ENCODE measurements around the gene BRD9. TPM values are rescaled to one million over a fixed set of nuclear protein-coding genes. Genes with fewer than 3 reads are reported as not detected.

Gene BRD9
- total and polyA plus RNA-seq, 5 donors = 17.1 to 41.3 (median 32.8) TPM

DNA sequence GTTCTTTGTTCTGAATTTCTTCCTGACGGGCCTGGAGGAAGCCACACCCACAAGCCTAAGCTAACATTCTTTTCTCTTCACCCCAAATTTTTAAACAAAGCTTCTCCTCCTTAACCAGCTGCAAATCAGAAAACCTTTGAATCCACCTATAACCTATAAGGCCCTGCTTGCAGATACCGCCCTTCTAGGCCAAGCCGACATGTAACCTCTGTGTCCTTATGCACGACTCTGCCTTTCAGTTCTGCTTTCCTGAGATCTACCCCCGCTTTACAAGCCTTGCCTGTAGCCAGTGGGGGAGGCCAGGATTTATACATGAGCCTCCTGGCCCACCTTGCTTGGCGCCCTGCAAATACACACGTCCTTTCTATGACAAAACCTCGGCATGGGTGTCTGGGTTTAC, 19.3 kb downstream of the BRD9 start:
- Histone ChIP-seq H3K4me1 (ENCODE audit: control insufficient read depth, insufficient read depth, low read length) (no peaks in the 10 kb centered on the region), H3K27me3 (ENCODE audit: control insufficient read depth, insufficient read depth) (no peaks in the 10 kb centered on the region), H3K4me3 (ENCODE audit: low read length) (no peak overlapping the region), H3K9me3 (ENCODE audit: control insufficient read depth, low read length) (no peaks in the 10 kb centered on the region), H3K27ac (ENCODE audit: low read length) (no peak overlapping the region)
- ATAC-seq (peak in 1 of 2 donors; percentile 21), DNase-seq (peak in 1 of 3 donors; percentile 5)
- intact Hi-C loops (cut with DNase I) = no loop called here
- WGBS = 72% methylated on average over 8 of the region's 8 CpGs

DNA sequence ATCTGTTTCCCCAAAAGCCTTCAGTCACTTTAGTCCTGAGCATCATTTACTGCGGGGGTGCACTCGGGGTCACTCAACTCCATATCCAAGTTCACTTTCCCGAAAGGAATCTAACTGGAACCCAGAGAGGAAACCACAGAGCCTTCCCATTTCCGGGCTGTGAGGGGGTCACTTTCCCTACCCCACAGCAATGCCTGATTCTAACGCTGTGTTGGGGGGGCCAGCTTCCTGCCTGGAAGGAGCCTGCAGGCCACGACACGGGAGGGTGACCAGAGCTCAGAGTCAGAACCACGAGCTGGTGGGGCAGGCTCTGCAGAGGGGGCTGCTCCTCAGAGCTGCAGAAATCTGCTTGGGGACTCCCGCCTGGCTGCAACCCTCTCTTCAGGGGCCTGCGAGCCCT, 20.3 kb downstream of the BRD9 start:
- DNase-seq = peak; percentile 20 to 63 (median 60)
- WGBS = 70% methylated on average over 10 of the region's 10 CpGs
- H3K27ac ChIP-seq (ENCODE audit: low read length) = no peak overlapping the region
- H3K27me3 ChIP-seq (ENCODE audit: control insufficient read depth, insufficient read depth) = no peaks in the 10 kb centered on the region
- intact Hi-C loops (cut with DNase I) = no loop called here
- no peak overlapping the region for H3K4me3 ChIP-seq (ENCODE audit: low read length)
- no peaks in the 10 kb centered on the region for H3K9me3 ChIP-seq (ENCODE audit: control insufficient read depth, low read length)
- ATAC-seq = peak; percentile 53 to 61
- no peaks in the 10 kb centered on the region for H3K4me1 ChIP-seq (ENCODE audit: control insufficient read depth, insufficient read depth, low read length)

DNA sequence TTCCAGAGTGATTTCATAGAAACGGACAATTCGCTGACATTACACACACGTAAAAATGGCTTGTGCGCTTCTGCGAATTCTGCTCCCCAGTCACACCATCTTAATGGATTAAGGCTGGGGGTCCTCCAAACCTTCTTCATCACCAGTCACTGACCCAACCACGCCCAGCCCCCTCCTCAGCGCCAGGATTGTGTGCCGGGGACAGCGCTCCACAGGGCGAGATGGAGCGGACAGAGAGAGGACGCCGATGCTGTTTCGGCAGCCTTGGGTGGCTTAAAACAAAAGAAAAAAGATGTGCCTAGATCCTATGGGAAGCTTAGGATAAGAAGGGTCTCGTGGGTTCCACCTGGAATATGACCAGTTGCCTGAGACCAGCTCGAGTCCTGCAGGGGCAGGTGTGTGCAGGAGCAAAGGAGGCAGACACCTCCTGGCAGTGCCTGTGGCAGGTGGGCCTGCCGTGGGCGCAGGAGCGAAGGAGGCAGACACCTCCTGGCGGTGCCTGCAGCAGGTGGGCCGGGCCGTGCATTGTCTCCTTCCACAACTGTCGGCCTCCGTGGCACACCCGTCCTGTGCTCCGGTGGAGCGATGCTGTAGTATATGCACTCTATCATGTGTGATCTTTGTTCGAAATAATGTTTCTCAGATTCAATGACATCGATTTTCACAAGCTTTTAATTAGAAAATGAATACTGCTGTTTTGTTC, 20.9 kb downstream of the BRD9 start:
- H3K4me1 ChIP-seq (ENCODE audit: control insufficient read depth, insufficient read depth, low read length) = no peaks in the 10 kb centered on the region
- H3K4me3 ChIP-seq (ENCODE audit: low read length) = no peak overlapping the region
- ATAC-seq = no peak
- DNase-seq = peak in 2 of 3 donors; percentile 7 to 42
- no peak overlapping the region for H3K27ac ChIP-seq (ENCODE audit: low read length)
- intact Hi-C loops (cut with DNase I) = no loop called here
- no peaks in the 10 kb centered on the region for H3K9me3 ChIP-seq (ENCODE audit: control insufficient read depth, low read length)
- WGBS = 95% methylated on average over 29 of the region's 29 CpGs
- H3K27me3 ChIP-seq (ENCODE audit: control insufficient read depth, insufficient read depth) = no peaks in the 10 kb centered on the region

DNA sequence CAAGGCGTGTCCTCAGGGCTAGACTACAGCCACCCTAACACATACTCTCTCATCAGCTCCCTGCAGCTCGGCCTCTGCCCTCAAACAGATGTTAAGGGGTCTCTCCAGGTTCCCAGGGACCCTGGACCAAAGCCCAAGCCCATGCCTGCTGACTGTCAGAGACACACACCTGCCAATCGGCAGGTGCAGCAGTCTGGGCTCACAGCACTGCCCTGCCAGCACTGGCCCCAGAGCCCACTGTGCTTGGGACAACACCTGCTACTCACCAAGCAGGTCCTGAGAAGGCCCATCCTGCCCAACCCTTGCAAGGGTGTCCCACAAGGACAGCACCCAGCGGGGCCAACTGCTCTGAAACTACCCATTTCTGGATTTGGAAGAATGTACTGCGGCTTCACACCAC, 21.6 kb downstream of the BRD9 start:
- intact Hi-C loops (cut with DNase I) = no loop called here
- Histone ChIP-seq H3K4me3 (ENCODE audit: low read length) (no peak overlapping the region), H3K4me1 (ENCODE audit: control insufficient read depth, insufficient read depth, low read length) (no peaks in the 10 kb centered on the region), H3K27me3 (ENCODE audit: control insufficient read depth, insufficient read depth) (no peaks in the 10 kb centered on the region), H3K9me3 (ENCODE audit: control insufficient read depth, low read length) (no peaks in the 10 kb centered on the region), H3K27ac (ENCODE audit: low read length) (no peak overlapping the region)
- ATAC-seq (no peak), DNase-seq (peak; percentile 7 to 39 (median 17))
- WGBS = 98% methylated on average over 5 of the region's 5 CpGs

DNA sequence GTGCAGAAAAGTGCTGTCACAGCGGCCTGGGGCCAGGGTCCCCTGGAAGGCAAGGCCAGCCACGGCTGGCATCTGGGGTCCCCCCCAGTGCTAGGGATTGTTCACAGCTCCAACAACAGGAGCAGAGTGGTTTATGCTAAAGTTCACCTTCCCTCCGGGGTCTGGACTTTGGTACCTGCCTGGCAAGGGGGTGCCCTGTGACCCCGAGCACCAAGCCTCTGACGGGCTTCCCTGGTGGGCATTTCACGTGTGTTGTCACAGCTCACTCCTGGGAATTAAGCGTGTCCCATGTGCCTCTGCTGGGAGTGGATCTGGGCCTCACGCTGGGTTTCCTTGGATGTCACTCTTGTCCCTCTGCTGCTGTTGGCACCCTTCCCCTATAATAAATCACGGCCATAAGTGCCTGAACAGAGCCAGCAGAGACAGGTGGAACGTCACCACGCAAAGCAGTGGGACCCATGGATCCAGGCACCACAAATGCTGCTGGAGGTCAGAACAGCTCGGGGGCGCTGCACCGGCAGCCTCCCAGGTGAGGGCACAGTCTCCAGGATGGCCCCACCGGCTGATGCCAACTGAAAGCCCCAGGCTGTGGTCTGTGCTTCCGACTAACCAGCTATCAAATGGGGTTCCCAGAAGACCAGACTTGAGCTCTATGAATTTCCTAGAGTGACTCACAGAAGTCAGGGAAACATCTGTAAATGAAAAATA, 24.0 kb downstream of the BRD9 start:
- Histone ChIP-seq H3K4me1 (ENCODE audit: control insufficient read depth, insufficient read depth, low read length) (no peaks in the 10 kb centered on the region), H3K27ac (ENCODE audit: low read length) (no peak overlapping the region), H3K4me3 (ENCODE audit: low read length) (no peak overlapping the region), H3K27me3 (ENCODE audit: control insufficient read depth, insufficient read depth) (no peaks in the 10 kb centered on the region), H3K9me3 (ENCODE audit: control insufficient read depth, low read length) (no peaks in the 10 kb centered on the region)
- ATAC-seq (no peak), DNase-seq (peak in 1 of 3 donors; percentile 39)
- intact Hi-C loops (cut with DNase I) = no loop called here
- WGBS = 95% methylated on average over 16 of the region's 16 CpGs

DNA sequence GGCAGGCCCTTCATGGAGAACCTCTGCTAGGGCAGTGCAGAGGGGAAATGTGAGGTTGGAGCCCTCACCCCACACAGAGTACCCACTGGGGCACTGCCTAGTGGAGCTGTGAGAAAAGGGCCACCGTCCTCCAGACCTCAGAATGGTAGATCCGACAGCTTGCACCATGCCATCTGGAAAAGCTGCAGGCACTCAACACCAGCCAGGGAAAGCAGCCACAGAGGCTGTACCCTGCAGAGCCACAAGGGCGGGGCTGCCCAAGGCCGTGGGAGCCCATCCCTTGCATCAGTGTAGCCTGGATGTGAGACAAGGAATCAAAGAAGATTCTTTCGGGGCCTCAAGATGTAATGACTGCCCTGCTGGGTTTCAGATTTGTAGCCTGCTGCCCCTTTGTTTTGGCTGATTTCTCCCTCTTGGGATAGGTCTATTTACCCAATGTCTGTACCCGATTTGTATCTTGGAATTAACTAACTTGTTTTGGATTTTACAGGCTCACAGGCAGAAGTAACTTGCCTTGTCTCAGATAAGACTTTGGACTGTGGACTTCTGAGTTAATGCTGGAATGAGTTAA, 25.2 kb downstream of the BRD9 start:
- DNase-seq (peak in 2 of 3 donors; percentile 30 to 49), ATAC-seq (no peak)
- intact Hi-C loops (cut with DNase I) = no loop called here
- H3K4me1 ChIP-seq (ENCODE audit: control insufficient read depth, insufficient read depth, low read length) = no peaks in the 10 kb centered on the region
- no peaks in the 10 kb centered on the region for H3K27me3 ChIP-seq (ENCODE audit: control insufficient read depth, insufficient read depth)
- no peak overlapping the region for H3K27ac ChIP-seq (ENCODE audit: low read length)
- 91% methylated on average over 6 of the region's 6 CpGs for WGBS
- no peaks in the 10 kb centered on the region for H3K9me3 ChIP-seq (ENCODE audit: control insufficient read depth, low read length)
- no peak overlapping the region for H3K4me3 ChIP-seq (ENCODE audit: low read length)

DNA sequence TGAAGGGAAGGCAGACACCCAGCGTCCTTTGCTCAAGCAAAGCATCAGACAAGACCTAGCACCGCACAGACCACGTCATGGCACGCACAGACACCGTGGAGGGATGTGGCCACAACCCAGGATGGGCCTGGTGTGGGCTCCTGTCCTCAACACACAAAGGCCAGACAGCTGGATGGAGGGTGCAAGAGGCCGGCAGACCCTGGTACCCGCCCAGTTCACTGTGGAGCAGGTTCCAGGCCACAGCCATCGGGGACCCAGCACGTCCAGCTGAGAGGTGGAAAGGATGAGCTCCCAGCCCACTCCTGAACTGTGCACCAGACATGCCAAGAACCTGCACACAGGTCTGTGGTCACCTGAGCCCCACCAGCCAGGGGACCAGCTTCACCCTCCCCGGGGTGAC, 26.8 kb downstream of the BRD9 start:
- ATAC-seq = no peak
- H3K27ac ChIP-seq (ENCODE audit: low read length) = no peak overlapping the region
- intact Hi-C loops (cut with DNase I) = no loop called here

DNA sequence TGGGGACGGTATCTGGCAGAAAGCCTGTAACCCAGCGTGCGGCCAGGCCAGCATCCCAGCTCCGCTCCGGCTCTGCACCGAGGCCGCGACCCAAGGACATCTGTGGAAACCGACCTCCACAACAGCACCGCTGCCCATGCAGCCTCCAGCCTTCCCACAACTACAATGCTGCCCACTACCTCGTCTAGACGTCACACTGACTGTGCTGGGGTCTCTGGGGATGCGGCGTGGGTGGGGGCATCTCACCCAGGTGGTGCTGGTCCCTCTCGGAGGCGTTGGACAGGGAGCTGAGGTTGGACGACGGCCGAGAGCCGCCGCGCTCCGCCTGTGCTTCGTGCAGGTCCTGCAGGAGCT, 27.5 kb downstream of the BRD9 start:
- DNase-seq (peak in 2 of 3 donors; percentile 50 to 64), ATAC-seq (no peak)
- WGBS = 88% methylated on average over 24 of the region's 24 CpGs
- H3K27me3 ChIP-seq (ENCODE audit: control insufficient read depth, insufficient read depth) = no peaks in the 10 kb centered on the region
- intact Hi-C loops (cut with DNase I) = no loop called here
- H3K27ac ChIP-seq (ENCODE audit: low read length) = no peak overlapping the region
- H3K4me1 ChIP-seq (ENCODE audit: control insufficient read depth, insufficient read depth, low read length) = no peaks in the 10 kb centered on the region
- H3K4me3 ChIP-seq (ENCODE audit: low read length) = no peak overlapping the region
- H3K9me3 ChIP-seq (ENCODE audit: control insufficient read depth, low read length) = no peaks in the 10 kb centered on the region

More for the DNA sequence above, 26.8 kb downstream of the BRD9 start:
- WGBS = 96% methylated on average over 10 of the region's 10 CpGs
- no peak overlapping the region for H3K4me3 ChIP-seq (ENCODE audit: low read length)
- peak in 1 of 3 donors; percentile 44 for DNase-seq
- no peaks in the 10 kb centered on the region for H3K27me3 ChIP-seq (ENCODE audit: control insufficient read depth, insufficient read depth)
- H3K4me1 ChIP-seq (ENCODE audit: control insufficient read depth, insufficient read depth, low read length) = no peaks in the 10 kb centered on the region
- no peaks in the 10 kb centered on the region for H3K9me3 ChIP-seq (ENCODE audit: control insufficient read depth, low read length)

DNA sequence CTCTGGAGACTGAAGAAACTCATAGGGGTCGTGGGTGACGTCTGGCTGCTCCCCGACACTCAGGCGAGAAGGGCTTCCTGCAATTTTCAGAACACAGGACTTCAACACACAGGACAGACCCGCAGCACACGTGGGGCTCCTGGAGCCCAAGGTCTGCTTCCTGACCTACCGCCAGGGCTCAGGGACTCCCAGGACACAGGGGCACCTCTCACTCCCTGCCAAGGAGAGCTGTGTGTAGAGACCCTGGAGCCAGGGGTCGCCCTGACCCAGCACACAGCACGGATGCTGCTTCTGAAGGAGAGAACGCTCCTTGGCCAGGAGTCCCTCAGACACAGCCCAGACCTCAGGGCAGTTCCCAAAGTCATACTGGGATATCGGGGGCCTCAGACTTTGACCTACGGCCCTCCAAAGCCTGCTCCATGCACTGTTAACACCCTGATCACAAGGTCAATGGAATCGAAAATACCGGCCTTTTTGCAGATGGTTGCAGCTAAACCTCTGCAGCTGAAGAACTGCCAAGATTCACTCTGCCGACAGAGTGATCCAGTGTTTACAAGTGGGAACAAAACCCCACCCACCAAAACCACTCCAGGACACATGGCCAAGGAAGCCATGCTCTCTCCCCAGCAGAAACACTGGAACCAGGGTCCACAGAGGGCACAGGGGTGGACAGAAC, 28.0 kb downstream of the BRD9 start:
- no peaks in the 10 kb centered on the region for H3K27me3 ChIP-seq (ENCODE audit: control insufficient read depth, insufficient read depth)
- no peaks in the 10 kb centered on the region for H3K9me3 ChIP-seq (ENCODE audit: control insufficient read depth, low read length)
- 74% methylated on average over 15 of the region's 15 CpGs for WGBS
- H3K4me1 ChIP-seq (ENCODE audit: control insufficient read depth, insufficient read depth, low read length) = no peaks in the 10 kb centered on the region
- DNase-seq (peak in 2 of 3 donors; percentile 53 to 58), ATAC-seq (peak in 1 of 2 donors; percentile 19)
- no peak overlapping the region for H3K4me3 ChIP-seq (ENCODE audit: low read length)
- no peak overlapping the region for H3K27ac ChIP-seq (ENCODE audit: low read length)
- intact Hi-C loops (cut with DNase I) = no loop called here

DNA sequence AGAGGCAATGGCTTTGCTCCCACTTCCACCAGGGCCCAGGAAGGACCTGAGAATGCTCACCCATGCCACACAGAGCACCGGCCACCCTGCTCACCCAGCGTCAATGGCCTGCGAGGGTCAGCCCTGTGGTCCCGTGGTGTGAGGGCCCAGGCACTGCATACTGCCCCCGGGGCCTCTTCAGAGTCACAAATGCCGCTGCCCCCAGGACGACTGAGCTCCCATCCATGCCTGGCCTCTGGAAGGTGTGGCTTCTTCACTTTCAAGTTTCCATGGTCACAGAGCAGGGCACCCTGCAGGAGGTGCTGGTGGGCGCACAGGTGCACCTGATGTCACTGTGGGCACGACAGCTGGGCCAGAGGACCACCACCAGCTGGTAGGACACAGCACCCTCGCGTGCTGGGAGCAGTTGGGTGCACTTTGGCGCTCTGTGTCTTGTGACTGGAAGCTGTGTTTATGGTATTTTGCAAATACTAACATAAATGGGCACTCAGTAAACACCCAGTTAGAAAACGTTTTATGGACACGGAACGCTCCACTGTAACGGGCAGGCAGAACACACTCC, 29.3 kb downstream of the BRD9 start:
- intact Hi-C loops (cut with DNase I) = no loop called here
- Histone ChIP-seq H3K27me3 (ENCODE audit: control insufficient read depth, insufficient read depth) (no peaks in the 10 kb centered on the region), H3K4me1 (ENCODE audit: control insufficient read depth, insufficient read depth, low read length) (no peaks in the 10 kb centered on the region), H3K4me3 (ENCODE audit: low read length) (no peak overlapping the region), H3K27ac (ENCODE audit: low read length) (no peak overlapping the region), H3K9me3 (ENCODE audit: control insufficient read depth, low read length) (no peaks in the 10 kb centered on the region)
- WGBS = 91% methylated on average over 16 of the region's 16 CpGs
- DNase-seq = peak in 2 of 3 donors; percentile 21 to 33
- no peak for ATAC-seq

Measured in right cardiac atrium (tissue), 5 donors.